HepG2 (cell line): Measurements from ENCODE around the gene TALDO1. TPM values are rescaled to one million over a fixed set of nuclear protein-coding genes. Genes with fewer than 3 reads are reported as not detected.
"Not testable (repeated sequence)": the region's sequence is repeated elsewhere in the genome, so short reads cannot be mapped to it uniquely, and the experiment has no call there.

Source experiments
- ATAC-seq: fragments of 200-7000 bp; cut with Tn5 transposase; 3 replicates; pipeline ENCODE4 v1.9.1; 2020; ENCODE audit warnings: mild to moderate bottlenecking, moderate library complexity
- BruUV-seq: library from RNA; stranded (reverse); fragments of 400-500 nt; replicated peaks from 2 replicates; lab custom pipeline; 2021; lab: Mats Ljungman, UMichigan
- CTCF ChIA-PET: fragments of 300-600 bp; formaldehyde crosslinking; extraction: SDS; loops from one replicate; lab custom pipeline; 2021; ENCODE audit warnings: low total read pairs, inconsistent platforms, low intra/inter-chr PET ratio; lab: Yijun Ruan, JAX
- POLR2A ChIA-PET: fragments of 350-600 bp; sonication (Branson Sonifier 250); formaldehyde crosslinking; loops from one replicate; lab custom pipeline; 2020; ENCODE audit warnings: antibody characterized with exemption, inconsistent platforms; lab: Yijun Ruan, JAX
- DNase-seq: peaks from one replicate; pipeline ENCODE4 v3.0.0-alpha.2; 2015; ENCODE audit warnings: low spot score
- FAIRE-seq: peaks from 3 replicates; lab custom pipeline; 2011; peaks lifted over from hg19 to GRCh38; lab: Jason Lieb, UNC
- H2AFZ ChIP-seq: one replicate; pipeline ENCODE4 v1.6.1; 2011; ENCODE audit warnings: low read length, inconsistent platforms
- H3K27ac ChIP-seq: fragments of 300-600 bp; 3 replicates; pipeline ENCODE4 v1.8.0; 2011; ENCODE audit warnings: mixed run types, mild to moderate bottlenecking, mixed read lengths, low read length, inconsistent platforms; ENCODE audit not compliant: insufficient read depth; ENCODE audit errors: extremely low read length
- H3K27me3 ChIP-seq, 2 experiments: fragments of 200-600 bp in 1 of 2; 2 replicates in 1 of 2; 3 replicates in 1 of 2; pipeline versions ENCODE4 v1.6.0 to v1.8.0; 2011; ENCODE audit warnings: low read length in 2 of 2, mild to moderate bottlenecking in 2 of 2, moderate library complexity in 2 of 2, inconsistent platforms in 1 of 2; ENCODE audit not compliant: insufficient read depth in 2 of 2, control insufficient read depth in 1 of 2
- H3K36me3 ChIP-seq, 2 experiments: fragments of 200-600 bp in 1 of 2; replicated peaks in 1 of 2; 2 replicates in 1 of 2; 3 replicates in 1 of 2; pipeline versions ENCODE4 v1.5.1 to v1.8.0; 2011; ENCODE audit warnings: low read length in 2 of 2, inconsistent platforms in 1 of 2; ENCODE audit not compliant: insufficient read depth in 2 of 2, control insufficient read depth in 1 of 2
- H3K4me1 ChIP-seq: 2 replicates; pipeline ENCODE4 v1.5.1; 2012; ENCODE audit warnings: low read length, inconsistent platforms; ENCODE audit not compliant: insufficient read depth
- H3K4me2 ChIP-seq: 2 replicates; pipeline ENCODE4 v1.6.0; 2011; ENCODE audit warnings: low read depth, low read length, inconsistent platforms
- H3K4me3 ChIP-seq, 3 experiments: fragments of 200-600 bp in 1 of 3; sonication (generic), shearing (Covaris generic) in 1 of 3; replicated peaks in 1 of 3; 2 replicates each; pipeline ENCODE4 v1.5.1; 2011 to 2016; ENCODE audit warnings: low read length in 3 of 3, inconsistent platforms in 2 of 3, low read depth in 2 of 3, mild to moderate bottlenecking in 2 of 3, control low read depth in 1 of 3, mixed read lengths in 1 of 3; ENCODE audit not compliant: insufficient read depth in 1 of 3
- H3K79me2 ChIP-seq: one replicate; pipeline ENCODE4 v1.6.1; 2011; ENCODE audit warnings: low read length, inconsistent platforms; ENCODE audit not compliant: insufficient read depth
- H3K9ac ChIP-seq: 2 replicates; pipeline ENCODE4 v1.6.0; 2011; ENCODE audit warnings: mild to moderate bottlenecking, low read depth, low read length, inconsistent platforms; ENCODE audit not compliant: insufficient read depth
- H3K9me3 ChIP-seq: 2 replicates; pipeline ENCODE4 v1.5.1; 2012; ENCODE audit warnings: mild to moderate bottlenecking, low read length
- H4K20me1 ChIP-seq: 2 replicates; pipeline ENCODE4 v1.6.0; 2011; ENCODE audit warnings: inconsistent platforms, mild to moderate bottlenecking, low read length, moderate library complexity; ENCODE audit not compliant: insufficient read depth
- ZFX ChIP-seq: sonication (generic); formaldehyde crosslinking; IDR thresholded peaks from 2 replicates; pipeline ENCODE4 v1.4.0; 2020; ENCODE audit warnings: mild to moderate bottlenecking, low read depth, missing genetic modification reagents, moderate library complexity
- ZNF574 ChIP-seq: sonication (generic); formaldehyde crosslinking; IDR thresholded peaks from 2 replicates; pipeline ENCODE4 v1.4.0; 2020; ENCODE audit warnings: missing genetic modification reagents
- ZNF660 ChIP-seq: sonication (generic); formaldehyde crosslinking; IDR thresholded peaks from 2 replicates; pipeline ENCODE4 v1.5.1; 2020; ENCODE audit warnings: mild to moderate bottlenecking, low read depth, missing genetic modification reagents, borderline replicate concordance
- WGBS: methylation state at CpG from one replicate; pipeline ENCODE4 v1.1.6; 2017; ENCODE audit warnings: low lambda C conversion rate; 5-methylcytosine and 5-hydroxymethylcytosine counted together
- in situ Hi-C: cut with HindIII; loops from 2 replicates; pipeline ENCODE4 v1.10.0; 2017; ENCODE audit warnings: low pct_unique_long_range_greater_than_20kb; ENCODE audit not compliant: extremely low pct_ligation_motif_present
- intact Hi-C: fragments of 100-400 bp; cut with micrococcal nuclease; formaldehyde crosslinking; loops from one replicate; pipeline ENCODE4 v1.10.0; 2022; ENCODE audit not compliant: unreplicated experiment
- polyA plus RNA-seq, 8 experiments: library from polyadenylated mRNA; depleted of rRNA in 3 of 8; stranded (reverse) in 7 of 8; unstranded in 1 of 8; fragments of >200 nt; fragmentation: Illumina TruSeq in 4 of 8; extraction: Trizol in 4 of 8; gene quantifications; 2 replicates each; pipeline versions ENCODE4 v1.2.1 to v1.2.3, GENCODE V29; 2011 to 2016; ENCODE audit warnings: low read depth in 4 of 8, missing spikeins in 1 of 8, mixed read lengths in 1 of 8; ENCODE audit not compliant: insufficient read depth in 1 of 8
- total RNA-seq, 5 experiments: library from RNA; depleted of rRNA; stranded (reverse); fragments of >200 nt; fragmentation: Illumina TruSeq; extraction: Trizol; gene quantifications; 2 replicates each; pipeline ENCODE4 v1.2.3, GENCODE V29; 2016; ENCODE audit warnings: low read depth in 1 of 5
- TF ChIP-seq, protein P1 (sequence below): sonication (generic); IDR thresholded peaks from 2 replicates; pipeline ENCODE4 v1.6.1; 2016; ENCODE audit warnings: low read depth, borderline replicate concordance

Gene TALDO1
- total and polyA plus RNA-seq, 2 of the 13 experiments (the other 11 are each of a cell fraction or from before 2014, with no cell fraction given), result 107 to 240 TPM

GRCh38 chr11:737366-737765, 9.9 kb upstream of the TALDO1 start:
- Histone ChIP-seq H4K20me1 (no peaks in the 10 kb centered on the region), H3K79me2 (no peaks in the 10 kb centered on the region), H3K4me1 (peaks cover 31% of the 10 kb centered on the region), H2AFZ (no peak overlapping the region), H3K36me3 (no peaks in the 10 kb centered on the region), H3K27me3 (peaks cover 3 to 17% of the 10 kb centered on the region in 2 experiments), H3K9me3 (no peaks in the 10 kb centered on the region), H3K9ac (peak overlapping the region; percentile 1; the same call in 1 of the 2 replicates), H3K27ac (no peak overlapping the region), H3K4me2 (peak overlapping the region; percentile 61), H3K4me3 (peak overlapping the region in 1 of 3 experiments; percentile 30; a peak in 2 of 6 replicates)
- TF ChIP-seq ZNF660 (CRISPR knock-in tag) (no peak), ZNF574 (CRISPR knock-in tag) (0 out of 2 replicates have a peak, but pooled peaks have one; percentile 28), ZFX (CRISPR knock-in tag) (peak; percentile 22; the same call in 1 of the 2 replicates)
- TF ChIP-seq, protein P1, sequence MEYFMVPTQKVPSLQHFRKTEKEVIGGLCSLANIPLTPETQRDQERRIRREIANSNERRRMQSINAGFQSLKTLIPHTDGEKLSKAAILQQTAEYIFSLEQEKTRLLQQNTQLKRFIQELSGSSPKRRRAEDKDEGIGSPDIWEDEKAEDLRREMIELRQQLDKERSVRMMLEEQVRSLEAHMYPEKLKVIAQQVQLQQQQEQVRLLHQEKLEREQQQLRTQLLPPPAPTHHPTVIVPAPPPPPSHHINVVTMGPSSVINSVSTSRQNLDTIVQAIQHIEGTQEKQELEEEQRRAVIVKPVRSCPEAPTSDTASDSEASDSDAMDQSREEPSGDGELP, result peak; percentile 52; the same call in 1 of the 2 replicates
- in situ Hi-C loops (no loop called here), intact Hi-C loops (no loop called here)
- peak; percentile 67 for ATAC-seq
- BruUV-seq, result no TSS peak
- WGBS, result 0% methylated on average over 2 of the region's 11 CpGs
- DNase-seq, result no peak
- no peak for FAIRE-seq
- ChIA-PET POLR2A (interaction anchor here (0.8 to 2.1 kb wide), 2 partner anchors 10 to 39 kb away, joined by 3 to 5 read pairs; partner anchors contain the start of gene TALDO1), CTCF (no interaction called here)

DNA sequence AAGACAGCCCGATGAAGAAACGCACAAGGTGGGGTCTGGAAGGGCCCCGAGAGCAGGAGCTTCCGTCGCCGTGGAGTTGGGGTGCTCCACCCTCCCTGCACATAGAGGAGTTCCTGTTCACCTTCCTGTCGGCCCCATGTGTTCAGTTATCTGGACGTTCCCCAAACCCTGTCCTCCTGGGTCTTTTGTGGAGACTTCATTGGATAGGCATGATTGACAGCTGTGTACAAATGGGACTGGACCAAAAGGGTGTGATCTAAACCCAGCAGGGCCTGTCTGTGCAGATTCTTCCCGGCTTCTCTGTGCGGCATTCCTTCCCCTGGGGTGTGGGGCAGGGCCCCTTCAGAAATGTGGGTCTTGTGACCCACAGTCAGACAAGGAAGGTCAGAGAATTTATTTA, 9.4 kb upstream of the TALDO1 start:
- POLR2A ChIA-PET, result interaction anchor here (2.1 kb wide), 1 partner anchor 39 kb away, joined by 5 read pairs; no protein-coding TSS in a partner anchor
- Histone ChIP-seq H3K27me3 (peaks cover 3 to 16% of the 10 kb centered on the region in 2 experiments), H3K4me3 (peak overlapping the region in 1 of 3 experiments; percentile 30; a peak in 1 of 6 replicates), H3K4me1 (peaks cover 29% of the 10 kb centered on the region), H3K4me2 (peak overlapping the region; percentile 61)
- in situ Hi-C loops, H3K36me3 ChIP-seq, H3K9ac ChIP-seq, BruUV-seq, intact Hi-C loops, H3K9me3 ChIP-seq, H3K79me2 ChIP-seq, H4K20me1 ChIP-seq, FAIRE-seq, H2AFZ ChIP-seq, H3K27ac ChIP-seq, CTCF ChIA-PET, DNase-seq: not testable (repeated sequence)
- peak; percentile 44 for ATAC-seq
- WGBS, result 24% methylated on average over 8 of the region's 10 CpGs
